ENCODE results near the gene CNRIP1.
"Not testable (repeated sequence)": the region's sequence is repeated elsewhere in the genome, so short reads cannot be mapped to it uniquely, and the experiment has no call there.

Gene CNRIP1, protein sequence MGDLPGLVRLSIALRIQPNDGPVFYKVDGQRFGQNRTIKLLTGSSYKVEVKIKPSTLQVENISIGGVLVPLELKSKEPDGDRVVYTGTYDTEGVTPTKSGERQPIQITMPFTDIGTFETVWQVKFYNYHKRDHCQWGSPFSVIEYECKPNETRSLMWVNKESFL

GRCh38 chr2:68319398-68320117, at the start of gene CNRIP1:
TSS of gene CNRIP1 (minus strand) at chr2:68319949. CDS start at chr2:68319400, 549 bp downstream.
- DNase-seq (ENCODE audit: low spot score), result peak; percentile 80

DNA sequence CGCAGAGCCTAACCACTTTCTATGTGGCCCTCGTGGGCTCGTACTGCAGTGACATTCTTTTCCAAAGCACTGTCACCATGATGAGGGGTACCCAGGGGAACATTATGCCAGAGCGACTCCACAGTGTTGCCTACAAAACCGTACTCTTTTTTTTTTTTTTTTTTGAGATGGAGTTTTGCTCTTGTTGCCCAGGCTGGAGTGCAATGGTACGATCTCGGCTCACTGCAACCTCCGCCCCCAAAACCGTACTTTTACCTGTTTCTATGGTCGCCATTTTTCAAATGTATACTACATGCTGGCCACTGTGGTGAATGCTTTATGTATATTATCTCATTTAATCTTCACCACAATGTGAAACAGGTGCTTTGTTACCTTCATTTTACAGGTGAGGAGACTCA, 49.6 kb upstream of the CNRIP1 start:
- DNase-seq (ENCODE audit: low spot score), result no peak

DNA sequence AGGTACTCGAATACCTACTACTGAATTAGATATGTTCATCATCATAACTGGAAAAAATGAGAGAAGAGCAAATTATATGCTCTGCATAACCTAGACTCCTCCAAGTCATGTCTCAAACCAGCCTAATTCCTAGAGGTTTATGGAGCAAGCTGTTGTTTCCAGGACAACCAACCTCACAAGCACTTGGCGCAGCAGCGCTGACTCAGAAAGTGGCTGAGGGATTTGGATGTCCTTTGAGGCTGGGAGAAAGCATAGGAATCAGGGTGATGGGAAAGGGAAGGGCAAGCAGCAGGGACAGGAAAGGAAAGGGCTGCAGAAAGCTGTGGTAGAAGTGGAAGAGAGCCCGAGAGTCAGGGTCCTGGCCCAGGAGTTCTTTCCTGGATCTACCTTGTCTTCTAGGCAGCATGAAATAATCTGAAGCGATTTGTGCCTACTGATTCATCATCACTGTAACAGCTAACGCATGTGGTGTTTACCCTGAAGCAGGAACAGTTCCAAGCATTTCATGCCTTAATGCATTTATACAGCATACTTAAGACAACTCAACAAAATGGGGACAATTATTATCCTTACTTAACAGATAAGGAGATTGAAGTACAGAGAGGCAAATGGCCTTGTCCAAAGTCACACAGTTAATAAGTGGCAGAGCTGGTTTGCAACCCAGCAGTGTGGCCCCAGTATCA, 49.0 kb upstream of the CNRIP1 start:
- DNase-seq (ENCODE audit: low spot score), result peak; percentile 39

DNA sequence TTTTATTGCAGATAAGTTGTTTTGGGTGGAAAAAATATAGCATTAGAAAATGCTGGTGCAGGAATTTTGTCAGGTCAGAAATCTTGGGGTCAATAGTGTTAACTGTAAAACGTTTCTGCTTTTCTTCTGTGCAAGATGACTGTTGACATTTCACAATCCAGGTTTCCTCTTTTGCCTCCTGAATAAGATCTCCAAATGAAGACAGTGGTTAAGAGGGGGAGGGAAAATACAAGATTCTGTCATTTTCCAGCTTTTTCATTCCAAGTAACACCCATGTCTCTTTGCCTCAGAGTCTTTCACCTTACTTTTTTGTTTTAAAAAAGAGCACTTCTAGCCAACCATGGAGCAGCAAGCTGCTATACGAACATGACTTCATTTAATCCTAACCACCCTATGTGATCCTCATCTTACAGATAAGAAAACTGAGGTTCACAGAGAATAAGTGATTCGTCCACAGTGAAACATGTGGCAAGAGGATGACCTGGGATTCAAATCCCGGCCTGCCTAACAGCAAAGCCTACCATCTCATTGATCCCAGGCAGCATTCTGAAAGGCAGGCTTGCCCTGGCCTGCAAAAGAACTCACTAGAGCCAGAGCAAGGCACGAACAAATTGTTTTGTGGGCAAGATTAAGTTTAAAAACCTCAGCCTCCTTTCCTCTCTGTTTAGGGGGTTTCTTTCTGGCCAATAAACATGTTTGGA, 48.4 kb upstream of the CNRIP1 start:
- DNase-seq (ENCODE audit: low spot score), result no peak

GRCh38 chr2:68366083-68366560, 46.4 kb upstream of the CNRIP1 start:
- DNase-seq (ENCODE audit: low spot score), result no peak

DNA sequence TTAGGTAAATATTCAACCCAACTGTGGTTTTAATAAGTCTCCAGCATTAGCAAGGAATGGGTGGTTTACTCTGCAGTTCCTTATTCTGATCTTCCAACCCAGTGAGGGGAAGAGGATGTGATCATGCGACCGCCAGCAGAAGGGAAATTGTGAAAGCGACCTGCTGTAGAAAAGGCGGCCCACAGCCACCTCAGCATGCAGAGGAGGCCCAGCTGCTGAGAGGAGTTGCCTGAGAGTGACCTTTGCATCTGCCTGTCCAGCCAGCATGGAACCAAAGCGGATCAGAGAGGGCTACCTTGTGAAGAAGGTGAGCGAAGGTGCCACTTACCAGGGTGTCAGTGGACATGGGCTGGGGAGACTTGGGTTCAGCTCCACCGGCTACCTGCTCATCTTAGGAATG, 45.3 kb upstream of the CNRIP1 start, which contains the start of gene PLEK:
Gene PLEK (plus strand): TSS at position 196 of the 400 bp plus-strand sequence. CDS start 70 bp downstream, at position 266.
- DNase-seq (ENCODE audit: low spot score), result no peak

DNA sequence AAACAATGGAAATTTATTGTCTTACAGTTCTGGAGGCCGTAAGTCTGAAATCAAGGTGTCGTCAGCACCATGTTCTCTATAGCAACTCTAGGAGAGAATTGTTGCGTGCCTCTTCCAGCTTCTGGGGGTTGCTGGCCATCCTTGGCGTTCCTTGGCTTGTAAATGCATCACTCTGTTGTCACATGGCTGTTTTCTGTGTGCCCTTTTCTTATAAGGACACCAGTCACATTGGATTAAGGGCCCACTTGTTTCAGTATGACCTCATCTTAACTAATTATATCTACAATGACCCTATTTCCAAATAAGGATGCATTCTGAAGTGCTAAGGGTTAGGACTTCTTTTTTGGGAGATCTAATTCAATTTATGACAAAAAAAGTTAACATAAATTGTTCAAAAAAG, 44.0 kb upstream of the CNRIP1 start:
- no peak for DNase-seq (ENCODE audit: low spot score)

- DNase-seq (ENCODE audit: low spot score), result no peak
These were observed 43.0 kb upstream of the CNRIP1 start for GRCh38 chr2:68362749-68363148.

DNA sequence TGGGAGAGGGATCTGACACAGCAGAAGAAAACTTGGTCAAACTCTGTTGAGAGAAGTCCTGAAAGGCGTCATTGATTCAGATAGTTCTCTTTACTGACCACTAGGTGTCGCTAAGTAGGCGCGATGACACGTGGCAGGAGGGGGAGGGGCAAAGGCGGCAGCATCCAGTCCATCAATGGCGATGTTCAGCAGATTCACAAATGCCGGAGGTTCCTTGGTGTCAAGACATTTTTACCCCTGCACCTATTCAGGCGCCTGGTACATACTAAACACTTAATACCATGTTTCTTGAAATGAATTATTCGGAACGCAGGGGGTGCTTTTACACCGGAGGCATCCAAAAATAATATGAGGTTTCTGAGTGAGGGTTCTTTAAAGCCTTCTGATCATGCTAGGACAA, 42.3 kb upstream of the CNRIP1 start:
- peak; percentile 44 for DNase-seq (ENCODE audit: low spot score)

DNA sequence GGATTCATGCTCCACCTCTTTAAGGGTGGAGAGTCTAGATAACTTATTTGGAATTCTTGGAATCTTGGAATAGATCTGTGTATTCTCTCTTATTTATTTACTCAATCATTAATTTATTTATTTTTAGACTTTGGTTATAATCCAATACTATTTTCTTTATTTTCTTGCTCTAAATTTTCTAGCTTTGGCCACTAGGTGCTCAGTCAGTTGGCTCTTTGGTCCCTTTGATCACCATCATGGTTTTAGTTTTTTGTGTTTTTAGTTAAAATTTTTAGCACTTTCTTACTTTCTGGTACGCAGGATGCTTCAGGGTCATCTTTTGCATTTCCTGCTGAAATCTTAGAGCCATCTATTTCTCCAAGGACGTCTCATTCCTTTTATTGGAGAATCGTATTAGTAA, 40.1 kb upstream of the CNRIP1 start:
- no peak for DNase-seq (ENCODE audit: low spot score)

- DNase-seq (ENCODE audit: low spot score), result peak; percentile 53
These were observed 38.0 kb upstream of the CNRIP1 start for GRCh38 chr2:68357605-68358337.

- DNase-seq (ENCODE audit: low spot score), result no peak
These were observed 37.0 kb upstream of the CNRIP1 start for GRCh38 chr2:68356599-68357239.

GRCh38 chr2:68352651-68353391, 33.1 kb upstream of the CNRIP1 start:
- DNase-seq (ENCODE audit: low spot score), result no peak

DNA sequence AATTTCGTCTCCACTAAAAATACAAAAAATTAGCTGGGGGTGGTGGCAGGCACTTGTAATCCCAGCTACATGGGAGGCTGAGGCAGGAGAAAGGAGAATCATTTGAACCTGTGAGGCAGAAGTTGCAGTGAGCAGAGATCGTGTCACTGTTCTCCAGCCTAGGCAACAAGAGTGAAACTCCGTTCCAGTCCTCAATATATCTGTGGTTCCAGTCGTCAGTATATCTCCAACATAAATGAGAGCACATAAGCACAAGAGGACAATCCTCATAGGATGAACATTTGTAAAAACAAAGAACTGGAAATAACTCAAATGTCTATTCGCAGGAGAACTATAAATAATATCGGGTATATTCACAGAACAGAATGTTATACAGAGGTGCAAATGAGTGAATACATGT, 32.2 kb upstream of the CNRIP1 start:
- no peak for DNase-seq (ENCODE audit: low spot score)

- DNase-seq (ENCODE audit: low spot score), result not testable (repeated sequence)
These were observed 29.3 kb upstream of the CNRIP1 start for GRCh38 chr2:68349091-68349490.

GRCh38 chr2:68345129-68345875, 25.6 kb upstream of the CNRIP1 start:
- DNase-seq (ENCODE audit: low spot score), result no peak

DNA sequence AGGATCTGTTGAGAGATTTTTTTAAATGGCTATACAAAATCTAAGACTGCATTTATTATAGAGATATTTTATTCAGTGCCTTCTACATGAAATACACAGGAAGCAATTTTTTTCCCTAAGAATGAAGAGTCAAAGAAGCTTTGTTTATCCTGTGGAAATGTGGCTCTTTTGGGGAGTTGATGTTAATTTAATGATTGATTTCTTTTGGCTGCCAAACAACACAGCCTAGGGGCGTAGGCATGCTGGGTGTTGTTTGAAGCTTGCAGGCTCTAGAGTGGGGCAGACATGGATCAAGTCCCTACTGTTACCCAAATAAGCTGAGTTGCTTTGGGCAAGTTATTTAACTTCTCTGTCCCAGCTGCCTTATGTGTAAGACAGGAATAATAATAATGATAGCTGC, 24.3 kb upstream of the CNRIP1 start:
- DNase-seq (ENCODE audit: low spot score), result no peak

DNA sequence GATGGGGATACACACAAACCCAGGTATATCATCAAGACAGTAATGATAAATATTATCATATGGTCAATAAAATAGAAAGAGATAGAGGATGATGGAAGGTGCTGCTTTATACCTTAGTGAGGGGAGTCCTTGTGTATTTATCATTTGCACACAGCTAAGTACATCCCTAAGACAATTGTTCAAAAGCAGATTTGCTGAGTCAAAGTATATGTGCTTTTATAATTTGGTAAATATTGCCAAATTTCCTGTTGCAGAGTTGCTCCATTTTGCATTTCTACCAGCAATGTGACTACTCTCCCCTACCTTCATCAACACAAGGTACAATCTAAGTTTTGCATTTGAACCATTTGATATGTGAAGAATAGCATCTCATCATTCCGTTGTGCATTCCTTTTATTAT, 22.7 kb upstream of the CNRIP1 start:
- DNase-seq (ENCODE audit: low spot score), result no peak

GRCh38 chr2:68341583-68341982, 21.8 kb upstream of the CNRIP1 start:
- DNase-seq (ENCODE audit: low spot score), result no peak

GRCh38 chr2:68341062-68341329, 21.2 kb upstream of the CNRIP1 start:
- DNase-seq (ENCODE audit: low spot score), result no peak
